ENCODE data around the gene TVP23A.
A peak's percentile ranks its signal among the peaks of the same experiment; 100 is the strongest.
"Not testable (repeated sequence)": the region's sequence is repeated elsewhere in the genome, so short reads cannot be mapped to it uniquely, and the experiment has no call there.

The TVP23A gene

GRCh38 chr16:10780628-10781027 is 38.0 kb downstream of the TVP23A start:
- H3K9me3 ChIP-seq (ENCODE audit: control extremely low read depth in 1 of 5, control insufficient read depth in 4 of 5, insufficient read depth in 2 of 5, low read depth in 1 of 5, low read length in 4 of 5) = no peaks in the 10 kb centered on the region
- no peak overlapping the region for H3K27ac ChIP-seq (ENCODE audit: insufficient read depth in 1 of 2, low read depth in 1 of 2, low read length in 2 of 2, poor library complexity in 1 of 2, severe bottlenecking in 2 of 2)
- no peak overlapping the region for H3K4me3 ChIP-seq (ENCODE audit: control insufficient read depth in 1 of 7, extremely low read depth in 1 of 7, insufficient read depth in 4 of 7, low read depth in 2 of 7, low read length in 6 of 7)
- POLR2A ChIA-PET = no interaction called here
- no peaks in the 10 kb centered on the region for H3K27me3 ChIP-seq (replicated peaks in 2 of 5; ENCODE audit: control insufficient read depth in 4 of 5, insufficient read depth in 5 of 5, low read length in 4 of 5)
- no peak for DNase-seq
- H3K4me1 ChIP-seq (ENCODE audit: control extremely low read depth in 1 of 4, control insufficient read depth in 4 of 4, insufficient read depth in 4 of 4, low read length in 3 of 4) = peaks cover 0 to 2% (median 0%) of the 10 kb centered on the region in 4 experiments
- CTCF ChIA-PET = interaction anchor here (1.4 kb wide), 1 partner anchor 11 kb away, joined by 3 read pairs; no protein-coding TSS in a partner anchor
- WGBS (ENCODE audit: insufficient coverage) = 93% methylated on average over 4 of the region's 4 CpGs
- H3K36me3 ChIP-seq (ENCODE audit: control insufficient read depth in 4 of 4, insufficient read depth in 4 of 4, low read length in 3 of 4) = no peaks in the 10 kb centered on the region

- CTCF ChIA-PET = interaction anchor here (1.4 kb wide), 1 partner anchor 10 kb away, joined by 3 read pairs; no protein-coding TSS in a partner anchor
- H3K9me3 ChIP-seq (ENCODE audit: control extremely low read depth in 1 of 5, control insufficient read depth in 4 of 5, insufficient read depth in 2 of 5, low read depth in 1 of 5, low read length in 4 of 5); H3K27ac ChIP-seq (ENCODE audit: insufficient read depth in 1 of 2, low read depth in 1 of 2, low read length in 2 of 2, poor library complexity in 1 of 2, severe bottlenecking in 2 of 2); H3K27me3 ChIP-seq (replicated peaks in 2 of 5; ENCODE audit: control insufficient read depth in 4 of 5, insufficient read depth in 5 of 5, low read length in 4 of 5); H3K36me3 ChIP-seq (ENCODE audit: control insufficient read depth in 4 of 4, insufficient read depth in 4 of 4, low read length in 3 of 4); POLR2A ChIA-PET; H3K4me1 ChIP-seq (ENCODE audit: control extremely low read depth in 1 of 4, control insufficient read depth in 4 of 4, insufficient read depth in 4 of 4, low read length in 3 of 4); DNase-seq; H3K4me3 ChIP-seq (ENCODE audit: control insufficient read depth in 1 of 7, extremely low read depth in 1 of 7, insufficient read depth in 4 of 7, low read depth in 2 of 7, low read length in 6 of 7): not testable (repeated sequence)
- 98% methylated on average over 5 of the region's 6 CpGs for WGBS (ENCODE audit: insufficient coverage)
Measured at GRCh38 chr16:10779908-10780307, 38.7 kb downstream of the TVP23A start.

- POLR2A ChIA-PET = no interaction called here
- CTCF ChIA-PET = interaction anchor here (0.7 kb wide), 1 partner anchor 15 kb away, joined by 3 read pairs; no protein-coding TSS in a partner anchor
- DNase-seq = no peak
- Histone ChIP-seq H3K36me3 (ENCODE audit: control insufficient read depth in 4 of 4, insufficient read depth in 4 of 4, low read length in 3 of 4) (peaks cover 0 to 2% (median 0%) of the 10 kb centered on the region in 4 experiments), H3K27ac (ENCODE audit: insufficient read depth in 1 of 2, low read depth in 1 of 2, low read length in 2 of 2, poor library complexity in 1 of 2, severe bottlenecking in 2 of 2) (no peak overlapping the region), H3K27me3 (replicated peaks in 2 of 5; ENCODE audit: control insufficient read depth in 4 of 5, insufficient read depth in 5 of 5, low read length in 4 of 5) (no peaks in the 10 kb centered on the region), H3K9me3 (ENCODE audit: control extremely low read depth in 1 of 5, control insufficient read depth in 4 of 5, insufficient read depth in 2 of 5, low read depth in 1 of 5, low read length in 4 of 5) (no peaks in the 10 kb centered on the region), H3K4me1 (ENCODE audit: control extremely low read depth in 1 of 4, control insufficient read depth in 4 of 4, insufficient read depth in 4 of 4, low read length in 3 of 4) (peaks cover 0 to 2% (median 0%) of the 10 kb centered on the region in 4 experiments), H3K4me3 (ENCODE audit: control insufficient read depth in 1 of 7, extremely low read depth in 1 of 7, insufficient read depth in 4 of 7, low read depth in 2 of 7, low read length in 6 of 7) (no peak overlapping the region)
- WGBS (ENCODE audit: insufficient coverage) = 97% methylated on average over 12 of the region's 12 CpGs
Measured at GRCh38 chr16:10777356-10777755, 41.2 kb downstream of the TVP23A start.

GRCh38 chr16:10776923-10777322 is 41.7 kb downstream of the TVP23A start:
- POLR2A ChIA-PET = interaction anchor here (0.6 kb wide), 1 partner anchor 38 kb away, joined by 5 read pairs; no protein-coding TSS in a partner anchor
- H3K27me3 ChIP-seq (replicated peaks in 2 of 5; ENCODE audit: control insufficient read depth in 4 of 5, insufficient read depth in 5 of 5, low read length in 4 of 5); DNase-seq; H3K4me3 ChIP-seq (ENCODE audit: control insufficient read depth in 1 of 7, extremely low read depth in 1 of 7, insufficient read depth in 4 of 7, low read depth in 2 of 7, low read length in 6 of 7); H3K4me1 ChIP-seq (ENCODE audit: control extremely low read depth in 1 of 4, control insufficient read depth in 4 of 4, insufficient read depth in 4 of 4, low read length in 3 of 4); CTCF ChIA-PET; H3K27ac ChIP-seq (ENCODE audit: insufficient read depth in 1 of 2, low read depth in 1 of 2, low read length in 2 of 2, poor library complexity in 1 of 2, severe bottlenecking in 2 of 2); H3K9me3 ChIP-seq (ENCODE audit: control extremely low read depth in 1 of 5, control insufficient read depth in 4 of 5, insufficient read depth in 2 of 5, low read depth in 1 of 5, low read length in 4 of 5); H3K36me3 ChIP-seq (ENCODE audit: control insufficient read depth in 4 of 4, insufficient read depth in 4 of 4, low read length in 3 of 4): not testable (repeated sequence)
- WGBS (ENCODE audit: insufficient coverage) = 94% methylated on average over 5 of the region's 6 CpGs

- Histone ChIP-seq H3K4me1 (ENCODE audit: control extremely low read depth in 1 of 4, control insufficient read depth in 4 of 4, insufficient read depth in 4 of 4, low read length in 3 of 4) (peaks cover 0 to 3% (median 2%) of the 10 kb centered on the region in 4 experiments), H3K27me3 (replicated peaks in 2 of 5; ENCODE audit: control insufficient read depth in 4 of 5, insufficient read depth in 5 of 5, low read length in 4 of 5) (no peaks in the 10 kb centered on the region), H3K27ac (ENCODE audit: insufficient read depth in 1 of 2, low read depth in 1 of 2, low read length in 2 of 2, poor library complexity in 1 of 2, severe bottlenecking in 2 of 2) (no peak overlapping the region), H3K36me3 (ENCODE audit: control insufficient read depth in 4 of 4, insufficient read depth in 4 of 4, low read length in 3 of 4) (peaks cover 0 to 2% (median 0%) of the 10 kb centered on the region in 4 experiments), H3K4me3 (ENCODE audit: control insufficient read depth in 1 of 7, extremely low read depth in 1 of 7, insufficient read depth in 4 of 7, low read depth in 2 of 7, low read length in 6 of 7) (no peak overlapping the region), H3K9me3 (ENCODE audit: control extremely low read depth in 1 of 5, control insufficient read depth in 4 of 5, insufficient read depth in 2 of 5, low read depth in 1 of 5, low read length in 4 of 5) (no peaks in the 10 kb centered on the region)
- ChIA-PET CTCF (interaction anchor here (0.6 kb wide), 1 partner anchor 51 kb away, joined by 3 read pairs; no protein-coding TSS in a partner anchor), POLR2A (no interaction called here)
- 29% methylated on average over 2 of the region's 4 CpGs for WGBS (ENCODE audit: insufficient coverage)
- DNase-seq = no peak
Measured at GRCh38 chr16:10776280-10776679, 42.3 kb downstream of the TVP23A start.

- Histone ChIP-seq H3K9me3 (ENCODE audit: control extremely low read depth in 1 of 5, control insufficient read depth in 4 of 5, insufficient read depth in 2 of 5, low read depth in 1 of 5, low read length in 4 of 5) (no peaks in the 10 kb centered on the region), H3K27ac (ENCODE audit: insufficient read depth in 1 of 2, low read depth in 1 of 2, low read length in 2 of 2, poor library complexity in 1 of 2, severe bottlenecking in 2 of 2) (no peak overlapping the region), H3K27me3 (replicated peaks in 2 of 5; ENCODE audit: control insufficient read depth in 4 of 5, insufficient read depth in 5 of 5, low read length in 4 of 5) (no peaks in the 10 kb centered on the region), H3K4me3 (ENCODE audit: control insufficient read depth in 1 of 7, extremely low read depth in 1 of 7, insufficient read depth in 4 of 7, low read depth in 2 of 7, low read length in 6 of 7) (no peak overlapping the region), H3K4me1 (ENCODE audit: control extremely low read depth in 1 of 4, control insufficient read depth in 4 of 4, insufficient read depth in 4 of 4, low read length in 3 of 4) (peaks cover 0 to 13% (median 4%) of the 10 kb centered on the region in 4 experiments), H3K36me3 (ENCODE audit: control insufficient read depth in 4 of 4, insufficient read depth in 4 of 4, low read length in 3 of 4) (peaks cover 6 to 27% (median 18%) of the 10 kb centered on the region in 4 experiments)
- ChIA-PET POLR2A (no interaction called here), CTCF (interaction anchor here (0.5 to 2.8 kb wide), 3 partner anchors 118 to 1876 kb away, joined by 3 to 8 read pairs (median 4); no protein-coding TSS in a partner anchor)
- WGBS (ENCODE audit: insufficient coverage) = no CpG with 5 or more reads among the region's 1 CpG
- DNase-seq = peak; percentile 50 to 84 (median 83)
Measured at GRCh38 chr16:10770907-10771306, 47.7 kb downstream of the TVP23A start.

- 87% methylated on average over 3 of the region's 7 CpGs for WGBS (ENCODE audit: insufficient coverage)
- Histone ChIP-seq H3K4me3 (ENCODE audit: control insufficient read depth in 1 of 7, extremely low read depth in 1 of 7, insufficient read depth in 4 of 7, low read depth in 2 of 7, low read length in 6 of 7) (no peak overlapping the region), H3K9me3 (ENCODE audit: control extremely low read depth in 1 of 5, control insufficient read depth in 4 of 5, insufficient read depth in 2 of 5, low read depth in 1 of 5, low read length in 4 of 5) (no peaks in the 10 kb centered on the region), H3K27me3 (replicated peaks in 2 of 5; ENCODE audit: control insufficient read depth in 4 of 5, insufficient read depth in 5 of 5, low read length in 4 of 5) (no peaks in the 10 kb centered on the region), H3K36me3 (ENCODE audit: control insufficient read depth in 4 of 4, insufficient read depth in 4 of 4, low read length in 3 of 4) (peaks cover 6 to 36% (median 22%) of the 10 kb centered on the region in 4 experiments), H3K27ac (ENCODE audit: insufficient read depth in 1 of 2, low read depth in 1 of 2, low read length in 2 of 2, poor library complexity in 1 of 2, severe bottlenecking in 2 of 2) (no peak overlapping the region), H3K4me1 (ENCODE audit: control extremely low read depth in 1 of 4, control insufficient read depth in 4 of 4, insufficient read depth in 4 of 4, low read length in 3 of 4) (peaks cover 0 to 19% (median 7%) of the 10 kb centered on the region in 4 experiments)
- CTCF ChIA-PET = interaction anchor here (1.0 to 2.8 kb wide), 3 partner anchors 11 to 150 kb away, joined by 3 to 8 read pairs (median 3); no protein-coding TSS in a partner anchor
- no peak for DNase-seq
- POLR2A ChIA-PET = no interaction called here
Measured at GRCh38 chr16:10769381-10769780, 49.2 kb downstream of the TVP23A start.
